ENCODE data around the gene FAM13B.

FAM13B gene

GRCh38 chr5:138018849-138019248 lies 14.0 kb downstream of the FAM13B start:
- DNase-seq (ENCODE audit: low read depth in 1 of 2, low spot score in 1 of 2): no peak
- TF ChIP-seq, protein P1, sequence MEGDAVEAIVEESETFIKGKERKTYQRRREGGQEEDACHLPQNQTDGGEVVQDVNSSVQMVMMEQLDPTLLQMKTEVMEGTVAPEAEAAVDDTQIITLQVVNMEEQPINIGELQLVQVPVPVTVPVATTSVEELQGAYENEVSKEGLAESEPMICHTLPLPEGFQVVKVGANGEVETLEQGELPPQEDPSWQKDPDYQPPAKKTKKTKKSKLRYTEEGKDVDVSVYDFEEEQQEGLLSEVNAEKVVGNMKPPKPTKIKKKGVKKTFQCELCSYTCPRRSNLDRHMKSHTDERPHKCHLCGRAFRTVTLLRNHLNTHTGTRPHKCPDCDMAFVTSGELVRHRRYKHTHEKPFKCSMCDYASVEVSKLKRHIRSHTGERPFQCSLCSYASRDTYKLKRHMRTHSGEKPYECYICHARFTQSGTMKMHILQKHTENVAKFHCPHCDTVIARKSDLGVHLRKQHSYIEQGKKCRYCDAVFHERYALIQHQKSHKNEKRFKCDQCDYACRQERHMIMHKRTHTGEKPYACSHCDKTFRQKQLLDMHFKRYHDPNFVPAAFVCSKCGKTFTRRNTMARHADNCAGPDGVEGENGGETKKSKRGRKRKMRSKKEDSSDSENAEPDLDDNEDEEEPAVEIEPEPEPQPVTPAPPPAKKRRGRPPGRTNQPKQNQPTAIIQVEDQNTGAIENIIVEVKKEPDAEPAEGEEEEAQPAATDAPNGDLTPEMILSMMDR (IDR thresholded peaks at IDR 0.05; ENCODE audit: insufficient read depth, low read length): no peak
- no peak for TF ChIP-seq POLR2AphosphoS5 (IDR thresholded peaks at IDR 0.05; ENCODE audit: low read depth)
- no peak for TF ChIP-seq SPI1 (IDR thresholded peaks at IDR 0.05; ENCODE audit: borderline replicate concordance, low read depth)
- no peak for TF ChIP-seq REST (IDR thresholded peaks at IDR 0.05; ENCODE audit: insufficient replicate concordance, low read depth)
- TF ChIP-seq GABPA (IDR thresholded peaks at IDR 0.05; ENCODE audit: low read depth): no peak
- H3K27ac ChIP-seq (replicated peaks): no peak overlapping the region
- H3K4me3 ChIP-seq (replicated peaks; ENCODE audit: insufficient read depth, low read length): no peak overlapping the region
- no peaks in the 10 kb centered on the region for H3K27me3 ChIP-seq (ENCODE audit: insufficient read depth, poor library complexity, severe bottlenecking)

- DNase-seq (ENCODE audit: low read depth in 1 of 2, low spot score in 1 of 2): no peak
- no peaks in the 10 kb centered on the region for H3K27me3 ChIP-seq (ENCODE audit: insufficient read depth, poor library complexity, severe bottlenecking)
- no peak overlapping the region for H3K4me3 ChIP-seq (replicated peaks; ENCODE audit: insufficient read depth, low read length)
- TF ChIP-seq, protein P1 (IDR thresholded peaks at IDR 0.05; ENCODE audit: insufficient read depth, low read length): no peak
- TF ChIP-seq GABPA (IDR thresholded peaks at IDR 0.05; ENCODE audit: low read depth) (no peak), POLR2AphosphoS5 (IDR thresholded peaks at IDR 0.05; ENCODE audit: low read depth) (no peak), REST (IDR thresholded peaks at IDR 0.05; ENCODE audit: insufficient replicate concordance, low read depth) (no peak), SPI1 (IDR thresholded peaks at IDR 0.05; ENCODE audit: borderline replicate concordance, low read depth) (no peak)
- H3K27ac ChIP-seq (replicated peaks): no peak overlapping the region
Observed at GRCh38 chr5:138015916-138016315, 17.0 kb downstream of the FAM13B start.

- no peak overlapping the region for H3K4me3 ChIP-seq (replicated peaks; ENCODE audit: insufficient read depth, low read length)
- H3K27me3 ChIP-seq (ENCODE audit: insufficient read depth, poor library complexity, severe bottlenecking): no peaks in the 10 kb centered on the region
- no peak for DNase-seq (ENCODE audit: low read depth in 1 of 2, low spot score in 1 of 2)
- TF ChIP-seq SPI1 (IDR thresholded peaks at IDR 0.05; ENCODE audit: borderline replicate concordance, low read depth) (peak; percentile 4; the same call in 1 of the 2 replicates), GABPA (IDR thresholded peaks at IDR 0.05; ENCODE audit: low read depth) (no peak), POLR2AphosphoS5 (IDR thresholded peaks at IDR 0.05; ENCODE audit: low read depth) (no peak), REST (IDR thresholded peaks at IDR 0.05; ENCODE audit: insufficient replicate concordance, low read depth) (no peak)
- TF ChIP-seq, protein P1 (IDR thresholded peaks at IDR 0.05; ENCODE audit: insufficient read depth, low read length): no peak
- no peak overlapping the region for H3K27ac ChIP-seq (replicated peaks)
Observed at GRCh38 chr5:138011991-138012390, 20.9 kb downstream of the FAM13B start.
